ENCODE results near the gene TFF3.

DNA sequence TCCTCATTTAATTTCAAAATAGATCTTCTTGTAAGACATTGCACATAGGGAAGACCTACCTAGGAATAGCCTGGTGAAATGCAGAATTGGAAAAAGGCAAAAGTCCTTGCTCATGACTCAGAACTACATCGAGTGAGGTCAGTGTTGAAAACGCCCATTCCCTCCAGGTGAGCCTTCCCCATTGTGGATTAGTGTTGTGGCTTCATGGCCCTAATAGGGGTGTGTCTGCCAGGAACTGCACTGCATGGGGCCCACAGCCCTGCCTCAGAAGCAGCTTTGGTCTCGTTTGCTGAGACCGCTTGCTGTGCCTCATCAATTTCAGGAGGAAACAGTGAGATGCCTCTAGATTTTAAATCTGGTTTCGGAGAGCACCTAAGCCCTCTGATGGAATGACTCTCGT is 17.0 kb downstream of the TFF3 start:
- TF ChIP-seq, protein P1, sequence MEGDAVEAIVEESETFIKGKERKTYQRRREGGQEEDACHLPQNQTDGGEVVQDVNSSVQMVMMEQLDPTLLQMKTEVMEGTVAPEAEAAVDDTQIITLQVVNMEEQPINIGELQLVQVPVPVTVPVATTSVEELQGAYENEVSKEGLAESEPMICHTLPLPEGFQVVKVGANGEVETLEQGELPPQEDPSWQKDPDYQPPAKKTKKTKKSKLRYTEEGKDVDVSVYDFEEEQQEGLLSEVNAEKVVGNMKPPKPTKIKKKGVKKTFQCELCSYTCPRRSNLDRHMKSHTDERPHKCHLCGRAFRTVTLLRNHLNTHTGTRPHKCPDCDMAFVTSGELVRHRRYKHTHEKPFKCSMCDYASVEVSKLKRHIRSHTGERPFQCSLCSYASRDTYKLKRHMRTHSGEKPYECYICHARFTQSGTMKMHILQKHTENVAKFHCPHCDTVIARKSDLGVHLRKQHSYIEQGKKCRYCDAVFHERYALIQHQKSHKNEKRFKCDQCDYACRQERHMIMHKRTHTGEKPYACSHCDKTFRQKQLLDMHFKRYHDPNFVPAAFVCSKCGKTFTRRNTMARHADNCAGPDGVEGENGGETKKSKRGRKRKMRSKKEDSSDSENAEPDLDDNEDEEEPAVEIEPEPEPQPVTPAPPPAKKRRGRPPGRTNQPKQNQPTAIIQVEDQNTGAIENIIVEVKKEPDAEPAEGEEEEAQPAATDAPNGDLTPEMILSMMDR (conservative IDR thresholded peaks at IDR 0.05; ENCODE audit: low read depth in 2 of 2) = no peak
- no peak for TF ChIP-seq POLR2AphosphoS5 (IDR thresholded peaks at IDR 0.05; ENCODE audit: low read depth)
- no peak for TF ChIP-seq JUNB (IDR thresholded peaks at IDR 0.05; ENCODE audit: unreplicated experiment)
- no peak for TF ChIP-seq EZH2phosphoT487 (IDR thresholded peaks at IDR 0.05; ENCODE audit: unreplicated experiment)
- TF ChIP-seq, protein P2, sequence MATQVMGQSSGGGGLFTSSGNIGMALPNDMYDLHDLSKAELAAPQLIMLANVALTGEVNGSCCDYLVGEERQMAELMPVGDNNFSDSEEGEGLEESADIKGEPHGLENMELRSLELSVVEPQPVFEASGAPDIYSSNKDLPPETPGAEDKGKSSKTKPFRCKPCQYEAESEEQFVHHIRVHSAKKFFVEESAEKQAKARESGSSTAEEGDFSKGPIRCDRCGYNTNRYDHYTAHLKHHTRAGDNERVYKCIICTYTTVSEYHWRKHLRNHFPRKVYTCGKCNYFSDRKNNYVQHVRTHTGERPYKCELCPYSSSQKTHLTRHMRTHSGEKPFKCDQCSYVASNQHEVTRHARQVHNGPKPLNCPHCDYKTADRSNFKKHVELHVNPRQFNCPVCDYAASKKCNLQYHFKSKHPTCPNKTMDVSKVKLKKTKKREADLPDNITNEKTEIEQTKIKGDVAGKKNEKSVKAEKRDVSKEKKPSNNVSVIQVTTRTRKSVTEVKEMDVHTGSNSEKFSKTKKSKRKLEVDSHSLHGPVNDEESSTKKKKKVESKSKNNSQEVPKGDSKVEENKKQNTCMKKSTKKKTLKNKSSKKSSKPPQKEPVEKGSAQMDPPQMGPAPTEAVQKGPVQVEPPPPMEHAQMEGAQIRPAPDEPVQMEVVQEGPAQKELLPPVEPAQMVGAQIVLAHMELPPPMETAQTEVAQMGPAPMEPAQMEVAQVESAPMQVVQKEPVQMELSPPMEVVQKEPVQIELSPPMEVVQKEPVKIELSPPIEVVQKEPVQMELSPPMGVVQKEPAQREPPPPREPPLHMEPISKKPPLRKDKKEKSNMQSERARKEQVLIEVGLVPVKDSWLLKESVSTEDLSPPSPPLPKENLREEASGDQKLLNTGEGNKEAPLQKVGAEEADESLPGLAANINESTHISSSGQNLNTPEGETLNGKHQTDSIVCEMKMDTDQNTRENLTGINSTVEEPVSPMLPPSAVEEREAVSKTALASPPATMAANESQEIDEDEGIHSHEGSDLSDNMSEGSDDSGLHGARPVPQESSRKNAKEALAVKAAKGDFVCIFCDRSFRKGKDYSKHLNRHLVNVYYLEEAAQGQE (IDR thresholded peaks at IDR 0.05; ENCODE audit: unreplicated experiment) = no peak
- TF ChIP-seq EZH2 (IDR thresholded peaks at IDR 0.05; ENCODE audit: low read depth, unreplicated experiment) = no peak
- TF ChIP-seq, protein P3, sequence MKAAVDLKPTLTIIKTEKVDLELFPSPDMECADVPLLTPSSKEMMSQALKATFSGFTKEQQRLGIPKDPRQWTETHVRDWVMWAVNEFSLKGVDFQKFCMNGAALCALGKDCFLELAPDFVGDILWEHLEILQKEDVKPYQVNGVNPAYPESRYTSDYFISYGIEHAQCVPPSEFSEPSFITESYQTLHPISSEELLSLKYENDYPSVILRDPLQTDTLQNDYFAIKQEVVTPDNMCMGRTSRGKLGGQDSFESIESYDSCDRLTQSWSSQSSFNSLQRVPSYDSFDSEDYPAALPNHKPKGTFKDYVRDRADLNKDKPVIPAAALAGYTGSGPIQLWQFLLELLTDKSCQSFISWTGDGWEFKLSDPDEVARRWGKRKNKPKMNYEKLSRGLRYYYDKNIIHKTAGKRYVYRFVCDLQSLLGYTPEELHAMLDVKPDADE (IDR thresholded peaks at IDR 0.05) = no peak

Data from GM23338 (cell line).